Astrocyte (in vitro differentiated cells and primary cell): ENCODE measurements around the gene SGIP1. TPM values are rescaled to one million over a fixed set of nuclear protein-coding genes. Genes with fewer than 3 reads are reported as not detected.

Source experiments
- DNase-seq: peaks from one replicate; pipeline ENCODE4 v3.0.0-alpha.2; 2010; ENCODE audit warnings: low read depth
- FAIRE-seq: peaks from 2 replicates; lab custom pipeline; 2011; peaks lifted over from hg19 to GRCh38; lab: Jason Lieb, UNC
- H2AFZ ChIP-seq: 2 replicates; pipeline ENCODE4 v1.6.0; 2012; ENCODE audit warnings: low read depth, low read length, inconsistent platforms
- H3K27ac ChIP-seq: 2 replicates; pipeline ENCODE4 v1.5.1; 2011; ENCODE audit warnings: low read depth, low read length, inconsistent platforms
- H3K27me3 ChIP-seq: 2 replicates; pipeline ENCODE4 v1.6.0; 2011; ENCODE audit warnings: low read length, inconsistent platforms; ENCODE audit not compliant: insufficient read depth
- H3K36me3 ChIP-seq: 2 replicates; pipeline ENCODE4 v1.5.1; 2011; ENCODE audit warnings: low read length, inconsistent platforms; ENCODE audit not compliant: insufficient read depth
- H3K4me1 ChIP-seq: 2 replicates; pipeline ENCODE4 v1.5.1; 2011; ENCODE audit warnings: low read length, inconsistent platforms; ENCODE audit not compliant: insufficient read depth
- H3K4me2 ChIP-seq: 2 replicates; pipeline ENCODE4 v1.6.0; 2012; ENCODE audit warnings: low read length, inconsistent platforms
- H3K4me3 ChIP-seq: 2 replicates; pipeline ENCODE4 v1.5.1; 2011; ENCODE audit warnings: low read depth, mild to moderate bottlenecking, low read length, inconsistent platforms; ENCODE audit not compliant: insufficient read depth
- H3K79me2 ChIP-seq: 2 replicates; pipeline ENCODE4 v1.6.0; 2012; ENCODE audit warnings: mild to moderate bottlenecking, low read length, inconsistent platforms; ENCODE audit not compliant: insufficient read depth
- H3K9ac ChIP-seq: 2 replicates; pipeline ENCODE4 v1.6.0; 2012; ENCODE audit warnings: mild to moderate bottlenecking, low read length, inconsistent platforms
- H3K9me3 ChIP-seq: 2 replicates; pipeline ENCODE4 v1.5.1; 2012; ENCODE audit warnings: low read depth, mild to moderate bottlenecking, low read length, inconsistent platforms; ENCODE audit not compliant: insufficient read depth
- H4K20me1 ChIP-seq: 2 replicates; pipeline ENCODE4 v1.6.0; 2012; ENCODE audit warnings: low read length, inconsistent platforms; ENCODE audit not compliant: insufficient read depth
- H3K27ac Mint-ChIP-seq: one replicate; pipeline ENCODE4 v1.8.0; 2021; ENCODE audit warnings: mild to moderate bottlenecking, mixed read lengths; ENCODE audit not compliant: unreplicated experiment
- H3K27me3 Mint-ChIP-seq: one replicate; pipeline ENCODE4 v1.8.0; 2021; ENCODE audit warnings: low read depth, mixed read lengths; ENCODE audit not compliant: unreplicated experiment
- H3K36me3 Mint-ChIP-seq: one replicate; pipeline ENCODE4 v1.8.0; 2021; ENCODE audit warnings: low read depth, mixed read lengths; ENCODE audit not compliant: unreplicated experiment
- H3K4me1 Mint-ChIP-seq: one replicate; pipeline ENCODE4 v1.8.0; 2021; ENCODE audit warnings: low read depth, mixed read lengths; ENCODE audit not compliant: unreplicated experiment
- H3K4me3 Mint-ChIP-seq: one replicate; pipeline ENCODE4 v1.8.0; 2021; ENCODE audit warnings: mild to moderate bottlenecking, moderate library complexity, mixed read lengths; ENCODE audit not compliant: unreplicated experiment
- H3K9me3 Mint-ChIP-seq: one replicate; pipeline ENCODE4 v1.8.0; 2021; ENCODE audit warnings: mild to moderate bottlenecking, mixed read lengths; ENCODE audit not compliant: unreplicated experiment
- CTCF ChIP-seq: IDR thresholded peaks from 2 replicates; pipeline ENCODE4 v1.5.1; 2011; ENCODE audit warnings: low read depth, mild to moderate bottlenecking, inconsistent platforms, low read length, moderate library complexity; ENCODE audit not compliant: insufficient read depth
- EZH2 ChIP-seq: IDR thresholded peaks from 2 replicates; pipeline ENCODE4 v1.6.1; 2012; ENCODE audit warnings: mild to moderate bottlenecking, low read length, inconsistent platforms; ENCODE audit not compliant: insufficient read depth
- total RNA-seq: library from RNA; stranded (reverse); gene quantifications from 2 replicates; pipeline ENCODE4 v1.2.1, GENCODE V29; 2021

The SGIP1 gene
- total RNA-seq, 1 donor from 2014 or later, result 8.8 TPM

DNA sequence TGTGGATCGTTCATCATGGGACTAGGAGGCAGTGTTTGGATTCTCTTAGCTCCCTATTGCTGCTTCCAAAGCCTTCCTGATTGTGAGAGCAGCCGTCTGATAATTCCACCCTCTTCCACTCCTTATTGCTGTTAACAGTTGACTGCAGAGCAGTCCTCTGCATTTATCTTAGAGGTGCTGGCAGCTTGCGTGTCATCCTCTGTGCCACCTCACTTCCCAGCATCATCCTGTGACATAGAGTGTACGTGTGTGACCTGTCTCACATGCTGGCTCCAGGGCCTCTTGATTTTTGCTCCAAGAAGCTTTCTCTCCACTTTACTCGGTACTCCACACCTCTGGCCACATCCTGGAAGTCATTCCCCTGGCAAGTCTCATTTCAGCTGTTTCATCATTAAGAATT, 165.3 kb downstream of the SGIP1 start:
- no peak overlapping the region for H3K4me3 Mint-ChIP-seq
- no peak for TF ChIP-seq EZH2
- TF ChIP-seq CTCF, result no peak
- no peaks in the 10 kb centered on the region for H3K79me2 ChIP-seq
- no peak overlapping the region for H3K4me3 ChIP-seq
- DNase-seq, result no peak
- H3K4me2 ChIP-seq, result no peak overlapping the region
- no peaks in the 10 kb centered on the region for H3K4me1 Mint-ChIP-seq
- no peak overlapping the region for H3K27ac ChIP-seq
- H3K27me3 Mint-ChIP-seq, result no peaks in the 10 kb centered on the region
- no peak overlapping the region for H3K9ac ChIP-seq
- H3K36me3 Mint-ChIP-seq, result no peaks in the 10 kb centered on the region
- FAIRE-seq, result no peak
- no peaks in the 10 kb centered on the region for H3K9me3 ChIP-seq
- no peaks in the 10 kb centered on the region for H3K36me3 ChIP-seq
- H3K4me1 ChIP-seq, result no peaks in the 10 kb centered on the region
- no peak overlapping the region for H3K27ac Mint-ChIP-seq
- no peaks in the 10 kb centered on the region for H3K27me3 ChIP-seq
- H3K9me3 Mint-ChIP-seq, result no peaks in the 10 kb centered on the region
- no peak overlapping the region for H2AFZ ChIP-seq
- H4K20me1 ChIP-seq, result no peaks in the 10 kb centered on the region

DNA sequence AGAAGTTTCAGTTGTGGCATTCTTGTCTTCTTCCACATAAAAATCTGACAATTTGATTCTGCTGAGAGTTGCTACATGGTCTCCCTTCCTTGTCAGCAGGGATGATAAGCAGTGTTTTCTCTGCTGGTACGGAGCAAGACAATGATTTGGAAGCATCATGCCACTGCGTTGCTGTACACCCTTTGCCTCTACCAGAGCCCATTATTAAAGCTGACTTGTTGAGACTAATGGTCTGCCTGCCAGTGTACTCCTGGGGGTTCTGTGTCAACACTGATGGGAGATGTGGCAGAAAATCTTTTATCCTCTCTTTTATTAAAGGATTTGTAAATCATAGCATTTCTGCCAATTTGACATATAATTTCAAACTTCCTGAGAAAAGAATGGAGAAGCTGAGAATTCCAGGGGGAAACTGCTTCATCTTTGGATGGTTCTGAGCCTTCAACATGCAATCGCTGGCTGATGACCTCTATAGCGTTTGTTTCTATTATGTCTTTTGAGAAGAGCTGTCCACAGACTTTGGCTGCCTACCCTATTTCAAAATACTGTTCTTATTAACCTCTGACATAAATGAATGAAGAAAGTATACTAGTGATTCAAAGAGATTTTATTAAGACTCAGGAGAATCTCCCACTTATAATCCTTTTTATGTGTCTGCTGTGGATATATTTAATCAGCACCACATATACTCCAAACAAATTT, 170.4 kb downstream of the SGIP1 start:
- H3K4me1 Mint-ChIP-seq, result no peaks in the 10 kb centered on the region
- H3K36me3 ChIP-seq, result no peaks in the 10 kb centered on the region
- no peak overlapping the region for H3K27ac Mint-ChIP-seq
- H4K20me1 ChIP-seq, result no peaks in the 10 kb centered on the region
- H3K4me1 ChIP-seq, result no peaks in the 10 kb centered on the region
- no peak overlapping the region for H3K4me3 Mint-ChIP-seq
- no peaks in the 10 kb centered on the region for H3K9me3 ChIP-seq
- no peaks in the 10 kb centered on the region for H3K36me3 Mint-ChIP-seq
- no peak for DNase-seq
- TF ChIP-seq CTCF (no peak), EZH2 (no peak)
- no peaks in the 10 kb centered on the region for H3K27me3 Mint-ChIP-seq
- H3K9ac ChIP-seq, result no peak overlapping the region
- H3K79me2 ChIP-seq, result no peaks in the 10 kb centered on the region
- H2AFZ ChIP-seq, result no peak overlapping the region
- no peak overlapping the region for H3K4me2 ChIP-seq
- no peak overlapping the region for H3K27ac ChIP-seq
- no peaks in the 10 kb centered on the region for H3K27me3 ChIP-seq
- no peak overlapping the region for H3K4me3 ChIP-seq
- no peaks in the 10 kb centered on the region for H3K9me3 Mint-ChIP-seq
- no peak for FAIRE-seq

DNA sequence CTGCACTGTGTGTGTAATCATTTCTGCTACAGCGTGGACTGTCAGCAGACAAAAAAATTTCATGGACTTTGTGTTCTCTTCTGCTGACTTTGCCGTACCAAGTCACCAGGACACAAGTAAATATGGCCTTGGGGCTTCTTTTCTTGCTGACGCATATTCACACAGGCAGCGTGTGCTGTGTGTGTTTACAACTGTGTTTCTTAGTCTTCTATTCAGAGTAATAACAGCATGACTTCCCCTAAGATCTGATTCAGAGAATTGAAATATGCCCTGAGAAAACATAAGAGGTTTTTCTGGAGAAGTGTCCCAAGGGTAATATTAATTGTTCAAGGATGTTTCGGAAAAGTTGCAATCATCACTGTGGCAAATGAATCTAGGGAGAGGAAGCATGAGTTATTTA, 171.2 kb downstream of the SGIP1 start:
- H3K27me3 Mint-ChIP-seq, result no peaks in the 10 kb centered on the region
- Histone ChIP-seq H3K9me3 (no peaks in the 10 kb centered on the region), H4K20me1 (no peaks in the 10 kb centered on the region), H3K4me2 (no peak overlapping the region), H3K9ac (no peak overlapping the region), H3K36me3 (no peaks in the 10 kb centered on the region), H3K27me3 (no peaks in the 10 kb centered on the region), H3K79me2 (no peaks in the 10 kb centered on the region), H3K27ac (no peak overlapping the region), H3K4me1 (no peaks in the 10 kb centered on the region), H3K4me3 (no peak overlapping the region), H2AFZ (no peak overlapping the region)
- no peaks in the 10 kb centered on the region for H3K9me3 Mint-ChIP-seq
- H3K36me3 Mint-ChIP-seq, result no peaks in the 10 kb centered on the region
- DNase-seq, result no peak
- TF ChIP-seq EZH2, result no peak
- no peak for TF ChIP-seq CTCF
- no peak overlapping the region for H3K27ac Mint-ChIP-seq
- no peak for FAIRE-seq
- H3K4me3 Mint-ChIP-seq, result no peak overlapping the region
- no peaks in the 10 kb centered on the region for H3K4me1 Mint-ChIP-seq
